Measurements from ENCODE around the gene MESP1. TPM values are rescaled to one million over a fixed set of nuclear protein-coding genes. Genes with fewer than 3 reads are reported as not detected.

Gene MESP1
- total and polyA plus RNA-seq, 8 donors, result 0.58 to 60.5 (median 1.7) TPM; not detected in 1

GRCh38 chr15:89777073-89777751 is 26.2 kb upstream of the MESP1 start:
- TF ChIP-seq CTCF (IDR thresholded peaks at IDR 0.05) (no peak), EP300 (IDR thresholded peaks at IDR 0.05) (no peak), POLR2A (IDR thresholded peaks at IDR 0.05) (no peak), POLR2AphosphoS5 (IDR thresholded peaks at IDR 0.05) (no peak)
- 61 to 80% (median 63%) methylated on average over 18 to 25 of the region's 25 CpGs for WGBS, 5 donors
- Histone ChIP-seq H3K36me3 (no peaks in the 10 kb centered on the region), H3K4me1 (peaks cover 12 to 21% (median 16%) of the 10 kb centered on the region in 4 donors), H3K9me3 (no peaks in the 10 kb centered on the region), H3K27me3 (no peaks in the 10 kb centered on the region), H3K27ac (peak overlapping the region in 2 of 5 donors; percentile 47 to 68), H3K4me3 (peak overlapping the region; percentile 35 to 47 (median 39))
- DNase-seq, result no peak
- intact Hi-C loops (cut with DNase I; ENCODE audit: low total_unique reads), result no loop called here

DNA sequence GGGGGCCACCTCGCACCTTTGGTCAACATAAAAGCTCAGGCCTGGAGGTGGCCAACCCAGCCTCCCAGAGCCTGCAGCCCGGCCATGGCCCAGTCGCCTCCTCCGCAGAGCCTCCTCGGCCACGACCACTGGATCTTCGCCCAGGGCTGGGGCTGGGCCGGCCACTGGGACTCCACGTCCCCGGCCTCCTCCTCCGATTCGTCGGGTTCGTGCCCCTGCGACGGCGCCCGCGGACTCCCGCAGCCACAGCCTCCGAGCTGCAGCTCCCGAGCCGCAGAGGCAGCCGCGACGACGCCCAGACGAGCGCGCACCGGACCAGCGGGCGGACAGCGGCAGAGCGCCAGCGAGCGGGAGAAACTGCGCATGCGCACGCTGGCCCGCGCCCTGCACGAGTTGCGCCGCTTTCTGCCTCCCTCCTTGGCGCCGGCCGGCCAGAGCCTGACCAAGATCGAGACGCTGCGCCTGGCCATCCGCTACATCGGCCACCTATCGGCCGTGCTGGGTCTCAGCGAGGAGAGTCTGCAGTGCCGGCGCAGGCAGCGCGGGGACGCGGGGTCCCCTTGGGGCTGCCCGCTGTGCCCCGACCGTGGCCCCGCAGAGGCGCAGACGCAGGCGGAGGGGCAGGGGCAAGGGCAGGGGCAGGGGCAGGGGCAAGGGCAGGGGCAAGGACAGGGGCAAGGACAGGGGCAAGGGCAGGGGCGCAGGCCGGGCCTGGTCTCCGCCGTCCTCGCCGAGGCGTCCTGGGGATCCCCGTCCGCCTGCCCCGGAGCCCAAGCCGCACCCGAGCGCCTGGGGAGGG is 25.4 kb upstream of the MESP1 start, which contains the start of gene MESP2:
Gene MESP2 (plus strand): TSS at position 59 of the 799 bp plus-strand sequence. CDS start 26 bp downstream, at position 85.
- WGBS, 5 donors, result 5 to 10% (median 6%) methylated on average over 42 to 82 of the region's 82 CpGs
- Histone ChIP-seq H3K4me1 (peaks cover 12 to 18% (median 16%) of the 10 kb centered on the region in 4 donors), H3K4me3 (peak within 1 kb of the TSS; percentile 35 to 47 (median 39)), H3K9me3 (no peaks in the 10 kb centered on the region), H3K27me3 (no peaks in the 10 kb centered on the region), H3K36me3 (no peaks in the 10 kb centered on the region), H3K27ac (peak within 1 kb of the TSS in 4 of 5 donors; percentile 11 to 68 (median 43))
- intact Hi-C loops (cut with DNase I; ENCODE audit: low total_unique reads), result no loop called here
- TF ChIP-seq POLR2AphosphoS5 (IDR thresholded peaks at IDR 0.05) (peak in 2 of 3 donors; percentile 45 to 83), POLR2A (IDR thresholded peaks at IDR 0.05) (no peak), EP300 (IDR thresholded peaks at IDR 0.05) (no peak), CTCF (IDR thresholded peaks at IDR 0.05) (peak in 5 of 7 experiments; percentile 18 to 48 (median 38))
- peak; percentile 89 to 95 for DNase-seq

DNA sequence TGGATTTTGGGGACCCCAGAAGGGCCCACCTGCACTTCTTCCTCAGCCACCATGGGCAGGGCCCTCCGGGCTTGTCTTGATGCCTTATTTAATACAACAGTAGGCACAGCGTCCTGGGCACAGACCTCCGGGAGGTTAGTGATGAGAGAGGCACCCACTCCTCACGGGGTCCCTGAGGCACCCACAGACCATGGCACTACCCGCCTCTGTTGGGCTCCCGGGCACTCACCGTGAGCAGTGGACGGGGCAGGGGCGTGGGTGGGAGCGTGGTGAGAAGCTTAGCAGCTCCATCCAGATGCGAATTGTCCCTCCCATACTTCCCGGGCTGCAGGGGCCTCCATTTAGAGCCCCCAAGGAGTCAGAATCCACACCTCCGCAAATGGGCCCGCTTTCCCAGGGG is 24.8 kb upstream of the MESP1 start:
- intact Hi-C loops (cut with DNase I; ENCODE audit: low total_unique reads), result no loop called here
- no peak for TF ChIP-seq CTCF (IDR thresholded peaks at IDR 0.05)
- no peak for TF ChIP-seq POLR2A (IDR thresholded peaks at IDR 0.05)
- no peak for TF ChIP-seq POLR2AphosphoS5 (IDR thresholded peaks at IDR 0.05)
- TF ChIP-seq EP300 (IDR thresholded peaks at IDR 0.05), result no peak
- no peaks in the 10 kb centered on the region for H3K9me3 ChIP-seq
- H3K27ac ChIP-seq, result peak overlapping the region in 1 of 5 donors; percentile 11
- WGBS, 5 donors, result 68 to 93% (median 77%) methylated on average over 6 to 14 of the region's 14 CpGs
- H3K27me3 ChIP-seq, result no peaks in the 10 kb centered on the region
- DNase-seq, result no peak
- H3K36me3 ChIP-seq, result no peaks in the 10 kb centered on the region
- peaks cover 12 to 18% (median 16%) of the 10 kb centered on the region in 4 donors for H3K4me1 ChIP-seq
- peak overlapping the region; percentile 35 to 47 (median 39) for H3K4me3 ChIP-seq

DNA sequence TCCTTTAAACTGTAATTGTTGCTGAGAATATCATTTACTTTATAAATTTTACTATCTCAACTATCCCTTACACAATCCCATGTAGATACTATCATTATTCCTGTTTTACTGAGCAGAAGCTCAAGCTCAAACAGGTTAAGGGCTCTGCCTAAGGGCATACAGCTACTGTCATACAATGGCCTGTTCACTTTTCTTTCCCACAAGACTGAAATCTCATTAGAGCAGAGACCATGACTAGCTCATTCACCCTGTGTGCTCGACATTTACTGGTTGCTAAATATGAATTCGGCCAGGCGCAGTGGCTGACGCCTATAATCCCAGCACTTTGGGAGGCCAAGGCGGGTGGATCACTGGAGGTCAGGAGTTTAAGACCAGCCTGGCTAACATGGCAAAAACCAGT is 23.4 kb upstream of the MESP1 start:
- TF ChIP-seq POLR2AphosphoS5 (IDR thresholded peaks at IDR 0.05), result no peak
- TF ChIP-seq EP300 (IDR thresholded peaks at IDR 0.05), result no peak
- no peak for TF ChIP-seq CTCF (IDR thresholded peaks at IDR 0.05)
- TF ChIP-seq POLR2A (IDR thresholded peaks at IDR 0.05), result no peak
- Histone ChIP-seq H3K27ac (no peak overlapping the region), H3K9me3 (no peaks in the 10 kb centered on the region), H3K4me1 (peaks cover 16 to 18% (median 16%) of the 10 kb centered on the region in 4 donors), H3K27me3 (no peaks in the 10 kb centered on the region), H3K4me3 (no peak overlapping the region), H3K36me3 (no peaks in the 10 kb centered on the region)
- 86 to 95% (median 95%) methylated on average over 5 of the region's 5 CpGs for WGBS, 5 donors
- DNase-seq, result no peak
- intact Hi-C loops (cut with DNase I; ENCODE audit: low total_unique reads), result no loop called here
